Brain microvascular endothelial cell (primary cell): ENCODE data around the gene QTRT2.
A peak's percentile ranks its signal among the peaks of the same experiment; 100 is the strongest.

Experiments used
- DNase-seq: peaks from one replicate; pipeline ENCODE4 v3.0.0-alpha.2; 2020
- H3K27ac ChIP-seq: fragments of 250-450 bp; sonication (Bioruptor Pico); 2 replicates; pipeline ENCODE4 v1.5.1; 2020; ENCODE audit warnings: mild to moderate bottlenecking, moderate library complexity
- H3K27me3 ChIP-seq: fragments of 250-450 bp; sonication (Bioruptor Pico); replicated peaks from 2 replicates; pipeline ENCODE4 v1.5.1; 2020; ENCODE audit warnings: mild to moderate bottlenecking
- H3K36me3 ChIP-seq: fragments of 250-450 bp; sonication (Bioruptor Pico); replicated peaks from 2 replicates; pipeline ENCODE4 v1.5.1; 2020; ENCODE audit warnings: mild to moderate bottlenecking
- H3K4me3 ChIP-seq: 2 replicates; pipeline ENCODE4 v1.5.1; 2011; ENCODE audit warnings: low read depth, mild to moderate bottlenecking, control low read depth, low read length, moderate library complexity
- CTCF ChIP-seq: IDR thresholded peaks from 2 replicates; pipeline ENCODE4 v1.5.1; 2011; ENCODE audit warnings: low read depth, mild to moderate bottlenecking, moderate library complexity, low read length, control low read depth, inconsistent platforms; ENCODE audit errors: missing control alignments
- in situ Hi-C: cut with HindIII; loops from 2 replicates; pipeline ENCODE4 v1.10.0; 2017; ENCODE audit warnings: low sequenced_read_pairs, low pct_ligation_motif_present

The QTRT2 gene

GRCh38 chr3:114103858-114104257, 47.3 kb downstream of the QTRT2 start:
- in situ Hi-C loops = no loop called here
- Histone ChIP-seq H3K4me3 (no peak overlapping the region), H3K27me3 (no peaks in the 10 kb centered on the region), H3K36me3 (no peaks in the 10 kb centered on the region), H3K27ac (no peak overlapping the region)
- DNase-seq = no peak
- no peak for TF ChIP-seq CTCF

GRCh38 chr3:114104414-114104813, 47.9 kb downstream of the QTRT2 start:
- H3K4me3 ChIP-seq = no peak overlapping the region
- no peak for TF ChIP-seq CTCF
- H3K36me3 ChIP-seq = no peaks in the 10 kb centered on the region
- H3K27ac ChIP-seq = no peak overlapping the region
- in situ Hi-C loops = no loop called here
- DNase-seq = peak; percentile 39
- H3K27me3 ChIP-seq = no peaks in the 10 kb centered on the region

- in situ Hi-C loops = no loop called here
- H3K27me3 ChIP-seq = no peaks in the 10 kb centered on the region
Measured at GRCh38 chr3:114108137-114108536, 51.6 kb downstream of the QTRT2 start.

GRCh38 chr3:114110439-114110838, 53.9 kb downstream of the QTRT2 start:
- in situ Hi-C loops = no loop called here
- Histone ChIP-seq H3K27me3 (no peaks in the 10 kb centered on the region), H3K4me3 (no peak overlapping the region), H3K27ac (no peak overlapping the region), H3K36me3 (no peaks in the 10 kb centered on the region)
- no peak for DNase-seq
- TF ChIP-seq CTCF = no peak

More at GRCh38 chr3:114108137-114108536, 51.6 kb downstream of the QTRT2 start:
- no peak for DNase-seq
- no peak overlapping the region for H3K27ac ChIP-seq
- H3K36me3 ChIP-seq = no peaks in the 10 kb centered on the region
- no peak for TF ChIP-seq CTCF
- H3K4me3 ChIP-seq = no peak overlapping the region

- DNase-seq = no peak
- no peaks in the 10 kb centered on the region for H3K36me3 ChIP-seq
- no peaks in the 10 kb centered on the region for H3K27me3 ChIP-seq
- no peak overlapping the region for H3K27ac ChIP-seq
- in situ Hi-C loops = no loop called here
- H3K4me3 ChIP-seq = no peak overlapping the region
- TF ChIP-seq CTCF = no peak
Measured at GRCh38 chr3:114111060-114111770, 54.7 kb downstream of the QTRT2 start.

GRCh38 chr3:114112696-114113095, 56.2 kb downstream of the QTRT2 start:
- TF ChIP-seq CTCF = no peak
- no peak overlapping the region for H3K4me3 ChIP-seq
- H3K27me3 ChIP-seq = no peaks in the 10 kb centered on the region
- H3K27ac ChIP-seq = no peak overlapping the region
- in situ Hi-C loops = no loop called here
- DNase-seq = no peak
- no peaks in the 10 kb centered on the region for H3K36me3 ChIP-seq
